A673 (cell line): Measurements from ENCODE around the gene SHISA8. TPM values are rescaled to one million over a fixed set of nuclear protein-coding genes. Genes with fewer than 3 reads are reported as not detected.
"Not testable (repeated sequence)": the region's sequence is repeated elsewhere in the genome, so short reads cannot be mapped to it uniquely, and the experiment has no call there.

ENCODE experiments used
- BruUV-seq: library from RNA; stranded (reverse); fragments of 400-500 nt; replicated peaks from 2 replicates; lab custom pipeline; 2021; lab: Mats Ljungman, UMichigan
- CTCF ChIA-PET: fragments of 300-600 bp; sonication (Branson Sonifier 250); formaldehyde crosslinking; loops from one replicate; lab custom pipeline; 2022; ENCODE audit warnings: antibody characterized with exemption; lab: Charles Lee
- POLR2A ChIA-PET: fragments of 300-600 bp; sonication (Branson Sonifier 250); formaldehyde crosslinking; loops from one replicate; lab custom pipeline; 2022; ENCODE audit warnings: antibody characterized with exemption; ENCODE audit not compliant: low non-redundant PET; lab: Charles Lee
- DNase-seq: peaks from one replicate; pipeline ENCODE4 v3.0.0-alpha.2; 2015; ENCODE audit warnings: low spot score
- H3K27ac ChIP-seq: fragments of 200-600 bp; sonication (generic); 2 replicates; pipeline ENCODE4 v1.5.1; 2016; ENCODE audit warnings: mixed run types, low read depth, mild to moderate bottlenecking, mixed read lengths, antibody characterized with exemption, low read length; ENCODE audit not compliant: poor library complexity, severe bottlenecking
- H3K27me3 ChIP-seq: fragments of 200-600 bp; sonication (generic); replicated peaks from 2 replicates; pipeline ENCODE4 v1.6.1; 2017; ENCODE audit warnings: mixed run types, low read depth, mild to moderate bottlenecking, mixed read lengths, antibody characterized with exemption, low read length; ENCODE audit not compliant: insufficient read depth, poor library complexity
- H3K36me3 ChIP-seq: fragments of 200-600 bp; sonication (generic); 2 replicates; pipeline ENCODE4 v1.6.1; 2016; ENCODE audit warnings: mixed run types, mild to moderate bottlenecking, mixed read lengths, antibody characterized with exemption, low read length; ENCODE audit not compliant: insufficient read depth, poor library complexity, severe bottlenecking
- H3K4me1 ChIP-seq: fragments of 200-600 bp; sonication (generic); 2 replicates; pipeline ENCODE4 v1.6.1; 2017; ENCODE audit warnings: mixed run types, mild to moderate bottlenecking, mixed read lengths, antibody characterized with exemption, low read length; ENCODE audit not compliant: insufficient read depth, poor library complexity, severe bottlenecking
- H3K4me3 ChIP-seq: fragments of 200-600 bp; sonication (generic); 2 replicates; pipeline ENCODE4 v1.5.1; 2016; ENCODE audit warnings: low read depth, mixed run types, mild to moderate bottlenecking, mixed read lengths, low read length; ENCODE audit not compliant: poor library complexity, severe bottlenecking
- H3K9me3 ChIP-seq: fragments of 200-600 bp; sonication (generic); 2 replicates; pipeline ENCODE4 v1.6.1; 2016; ENCODE audit warnings: mixed run types, low read depth, mild to moderate bottlenecking, mixed read lengths, antibody characterized with exemption, low read length; ENCODE audit not compliant: poor library complexity, severe bottlenecking
- EZH2 ChIP-seq: fragments of 200-600 bp; sonication (generic); IDR thresholded peaks from 2 replicates; pipeline ENCODE4 v1.6.1; 2017; ENCODE audit warnings: borderline replicate concordance, low read depth, mild to moderate bottlenecking, mixed read lengths, antibody characterized with exemption, low read length; ENCODE audit not compliant: poor library complexity, severe bottlenecking
- intact Hi-C: fragments of 100-400 bp; cut with micrococcal nuclease; formaldehyde crosslinking; loops from one replicate; pipeline ENCODE4 v1.10.0; 2022; ENCODE audit not compliant: unreplicated experiment
- total RNA-seq: library from RNA; stranded (reverse); gene quantifications from 2 replicates; pipeline ENCODE4 v1.2.3, GENCODE V29; 2021
- TF ChIP-seq, protein P1 (sequence below): fragments of 300-800, 200-600 bp; sonication (generic); conservative IDR thresholded peaks from 2 replicates; pipeline ENCODE4 v1.5.1; 2017; ENCODE audit warnings: low read depth, mild to moderate bottlenecking, antibody characterized with exemption, low read length, moderate library complexity, mixed read lengths

SHISA8 gene
- total RNA-seq, 1 experiment from 2014 or later: 1.4 TPM

DNA sequence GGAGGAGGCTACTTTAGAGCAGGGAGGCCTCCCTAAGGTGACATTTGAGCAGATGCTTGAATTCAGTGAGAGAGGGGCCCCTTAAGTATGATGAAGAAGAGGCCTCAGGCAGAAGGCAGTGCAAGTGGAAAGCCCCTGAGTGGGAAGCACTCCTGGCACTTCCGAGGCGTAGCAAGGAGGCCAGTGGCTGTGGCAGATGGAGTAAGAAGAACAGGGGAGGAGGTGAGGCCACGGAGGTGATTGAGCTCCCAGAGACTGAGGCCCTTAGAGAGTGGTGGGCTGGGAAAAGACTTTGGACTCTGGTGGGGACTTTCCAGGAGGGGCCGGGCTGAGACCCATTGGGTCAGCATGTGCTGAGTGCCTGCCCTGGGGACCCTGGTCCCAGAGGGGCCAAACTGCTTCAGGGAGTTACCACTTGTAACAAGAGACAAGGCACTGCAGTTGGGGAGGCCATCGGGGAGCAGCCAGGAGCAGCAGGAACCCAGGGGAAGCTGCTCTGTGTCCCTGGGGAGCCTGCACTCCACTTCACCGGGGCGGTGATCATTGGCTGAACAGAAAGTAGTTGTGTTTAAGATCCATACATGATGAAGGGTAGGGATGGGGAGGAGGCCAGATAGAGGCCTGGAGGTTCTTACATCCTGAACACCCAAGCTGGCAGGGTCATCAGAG, 34.6 kb upstream of the SHISA8 start:
- ChIA-PET POLR2A (no interaction called here), CTCF (no interaction called here)
- Histone ChIP-seq H3K4me1 (peaks cover 25% of the 10 kb centered on the region), H3K4me3 (no peak overlapping the region), H3K9me3 (no peaks in the 10 kb centered on the region), H3K36me3 (peaks cover 9% of the 10 kb centered on the region), H3K27ac (peak overlapping the region; percentile 52), H3K27me3 (no peaks in the 10 kb centered on the region)
- BruUV-seq: no TSS peak
- TF ChIP-seq, protein P1, sequence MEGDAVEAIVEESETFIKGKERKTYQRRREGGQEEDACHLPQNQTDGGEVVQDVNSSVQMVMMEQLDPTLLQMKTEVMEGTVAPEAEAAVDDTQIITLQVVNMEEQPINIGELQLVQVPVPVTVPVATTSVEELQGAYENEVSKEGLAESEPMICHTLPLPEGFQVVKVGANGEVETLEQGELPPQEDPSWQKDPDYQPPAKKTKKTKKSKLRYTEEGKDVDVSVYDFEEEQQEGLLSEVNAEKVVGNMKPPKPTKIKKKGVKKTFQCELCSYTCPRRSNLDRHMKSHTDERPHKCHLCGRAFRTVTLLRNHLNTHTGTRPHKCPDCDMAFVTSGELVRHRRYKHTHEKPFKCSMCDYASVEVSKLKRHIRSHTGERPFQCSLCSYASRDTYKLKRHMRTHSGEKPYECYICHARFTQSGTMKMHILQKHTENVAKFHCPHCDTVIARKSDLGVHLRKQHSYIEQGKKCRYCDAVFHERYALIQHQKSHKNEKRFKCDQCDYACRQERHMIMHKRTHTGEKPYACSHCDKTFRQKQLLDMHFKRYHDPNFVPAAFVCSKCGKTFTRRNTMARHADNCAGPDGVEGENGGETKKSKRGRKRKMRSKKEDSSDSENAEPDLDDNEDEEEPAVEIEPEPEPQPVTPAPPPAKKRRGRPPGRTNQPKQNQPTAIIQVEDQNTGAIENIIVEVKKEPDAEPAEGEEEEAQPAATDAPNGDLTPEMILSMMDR: no peak
- no peak for TF ChIP-seq EZH2
- intact Hi-C loops: no loop called here
- no peak for DNase-seq

DNA sequence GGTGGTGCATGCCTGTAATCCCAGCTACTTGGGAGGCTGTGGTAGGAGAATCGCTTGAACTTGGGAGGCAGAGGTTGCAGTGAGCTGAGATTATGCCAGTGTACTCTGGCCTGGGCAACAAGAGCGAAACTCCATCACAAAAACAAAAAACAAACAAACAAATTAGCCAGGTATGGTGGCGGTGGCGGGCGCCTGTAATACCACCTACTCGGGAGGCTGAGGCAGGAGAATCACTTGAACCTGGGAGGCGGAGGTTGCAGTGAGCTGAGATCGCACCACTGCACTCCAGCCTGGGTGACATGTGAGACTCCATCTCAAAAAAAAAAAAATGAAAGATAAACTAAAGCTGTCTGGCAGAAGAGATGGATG, 34.0 kb upstream of the SHISA8 start:
- CTCF ChIA-PET, intact Hi-C loops: not testable (repeated sequence)

DNA sequence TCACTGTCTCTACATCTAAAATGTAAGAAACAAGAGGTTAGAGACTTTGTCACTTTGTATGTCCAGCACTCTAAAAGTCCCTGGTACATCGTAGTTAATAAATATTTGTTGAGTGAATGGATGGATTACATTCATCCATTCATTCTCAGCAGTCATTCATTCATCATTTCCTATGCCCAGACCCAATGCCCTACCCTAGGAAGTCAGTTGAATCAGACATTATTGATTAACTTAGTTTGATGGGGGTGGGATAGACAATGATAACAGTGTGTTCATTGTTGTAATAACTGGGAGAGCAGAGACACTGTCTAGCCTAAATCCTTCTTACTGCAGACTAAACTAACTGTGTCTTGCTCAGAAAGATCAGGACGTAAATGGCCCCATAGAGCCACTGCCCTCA, 33.3 kb upstream of the SHISA8 start:
- Histone ChIP-seq H3K4me3 (no peak overlapping the region), H3K27ac (no peak overlapping the region), H3K27me3 (no peaks in the 10 kb centered on the region), H3K36me3 (peaks cover 22% of the 10 kb centered on the region), H3K9me3 (no peaks in the 10 kb centered on the region), H3K4me1 (peaks cover 25% of the 10 kb centered on the region)
- TF ChIP-seq, protein P1: no peak
- TF ChIP-seq EZH2: no peak
- DNase-seq: no peak
- ChIA-PET CTCF (interaction anchor here (0.7 kb wide), 1 partner anchor 1103 kb away, joined by 9 read pairs; no protein-coding TSS in a partner anchor), POLR2A (interaction anchor here (0.6 kb wide), 2 partner anchors 251 to 264 kb away, joined by 3 to 6 read pairs; no protein-coding TSS in a partner anchor)
- intact Hi-C loops: no loop called here
- no TSS peak for BruUV-seq

More for the DNA sequence above, 34.0 kb upstream of the SHISA8 start:
- peaks cover 14% of the 10 kb centered on the region for H3K36me3 ChIP-seq
- not testable (repeated sequence) for H3K9me3 ChIP-seq, DNase-seq, H3K27me3 ChIP-seq, BruUV-seq, H3K4me3 ChIP-seq
- POLR2A ChIA-PET: interaction anchor here (0.6 kb wide), 1 partner anchor 265 kb away, joined by 3 read pairs; no protein-coding TSS in a partner anchor
- H3K4me1 ChIP-seq: peaks cover 25% of the 10 kb centered on the region
- H3K27ac ChIP-seq: peak overlapping the region; percentile 52
